K562 (cell line): ENCODE data around the gene FANCD2. TPM values are rescaled to one million over a fixed set of nuclear protein-coding genes. Genes with fewer than 3 reads are reported as not detected.
"Not testable (repeated sequence)": the region's sequence is repeated elsewhere in the genome, so short reads cannot be mapped to it uniquely, and the experiment has no call there.

ENCODE experiments used
- ATAC-seq: fragments of 200-7000 bp; cut with Tn5 transposase; 3 replicates; pipeline ENCODE4 v1.9.1; 2020; ENCODE audit warnings: moderate library complexity
- BruUV-seq: library from RNA; stranded (reverse); fragments of 400-500 nt; replicated peaks from 2 replicates; lab custom pipeline; 2021; lab: Mats Ljungman, UMichigan
- CTCF ChIA-PET: fragments of 300-600 bp; formaldehyde crosslinking; extraction: SDS; loops from one replicate; lab custom pipeline; 2021; ENCODE audit warnings: low intra/inter-chr PET ratio; lab: Yijun Ruan, JAX
- POLR2A ChIA-PET: fragments of 300-600, 350-650 bp; sonication (Branson Sonifier 250); formaldehyde crosslinking; extraction: SDS; loops from one replicate; lab custom pipeline; 2021; ENCODE audit warnings: antibody characterized with exemption, inconsistent platforms; lab: Yijun Ruan, JAX
- DNase-seq, 4 experiments: peaks; one replicate each; pipeline versions ENCODE4 v3.0.0 to v3.0.0-alpha.2; 2011 to 2018; ENCODE audit warnings: low spot score in 3 of 4, mixed read lengths in 3 of 4; ENCODE audit errors: extremely low read depth in 1 of 4
- FAIRE-seq: peaks from 2 replicates; lab custom pipeline; 2011; peaks lifted over from hg19 to GRCh38; lab: Jason Lieb, UNC
- H2AFZ ChIP-seq: 2 replicates; pipeline ENCODE4 v1.6.0; 2011; ENCODE audit warnings: low read depth, low read length, control low read depth, inconsistent platforms
- H3K27ac ChIP-seq: fragments of 200-600 bp; 3 replicates; pipeline ENCODE4 v1.8.0; 2011; ENCODE audit warnings: low read depth, mild to moderate bottlenecking, control low read depth, inconsistent platforms, low read length, moderate library complexity, mixed read lengths; ENCODE audit errors: extremely low read depth
- H3K27me3 ChIP-seq, 2 experiments: fragments of 300-600 bp in 1 of 2; 2 replicates in 1 of 2; 3 replicates in 1 of 2; pipeline versions ENCODE4 v1.6.0 to v1.8.0; 2011; ENCODE audit warnings: inconsistent platforms in 2 of 2, low read length in 2 of 2, mild to moderate bottlenecking in 1 of 2, mixed read lengths in 1 of 2, moderate library complexity in 1 of 2; ENCODE audit not compliant: control insufficient read depth in 2 of 2, insufficient read depth in 2 of 2
- H3K36me3 ChIP-seq: fragments of 300-600 bp; 3 replicates; pipeline ENCODE4 v1.8.0; 2011; ENCODE audit warnings: mild to moderate bottlenecking, low read length, inconsistent platforms; ENCODE audit not compliant: control insufficient read depth, insufficient read depth
- H3K4me1 ChIP-seq, 2 experiments: fragments of 200-600 bp in 1 of 2; replicated peaks in 1 of 2; 2 replicates in 1 of 2; 3 replicates in 1 of 2; pipeline versions ENCODE4 v1.5.1 to v1.8.0; 2011; ENCODE audit warnings: inconsistent platforms in 2 of 2, low read length in 2 of 2, mild to moderate bottlenecking in 1 of 2, mixed read lengths in 1 of 2, moderate library complexity in 1 of 2; ENCODE audit not compliant: control insufficient read depth in 2 of 2, insufficient read depth in 2 of 2
- H3K4me2 ChIP-seq: 2 replicates; pipeline ENCODE4 v1.6.1; 2011; ENCODE audit warnings: low read length, control low read depth, inconsistent platforms, mixed read lengths; ENCODE audit not compliant: insufficient read depth
- H3K4me3 ChIP-seq: fragments of 200-600 bp; sonication (generic), shearing (Covaris generic); 2 replicates; pipeline ENCODE4 v1.5.1; 2016; ENCODE audit warnings: control low read depth, inconsistent platforms
- H3K79me2 ChIP-seq: fragments of 200-600 bp; 3 replicates; pipeline ENCODE4 v1.8.0; 2011; ENCODE audit warnings: low read length, inconsistent platforms; ENCODE audit not compliant: control insufficient read depth, insufficient read depth
- H3K9ac ChIP-seq, 2 experiments: 2 replicates each; pipeline versions ENCODE4 v1.6.0 to v1.6.1; 2011; ENCODE audit warnings: low read depth in 2 of 2, low read length in 2 of 2, control low read depth in 1 of 2, inconsistent platforms in 1 of 2, mild to moderate bottlenecking in 1 of 2, mixed read lengths in 1 of 2; ENCODE audit not compliant: insufficient read depth in 1 of 2
- H3K9me1 ChIP-seq: one replicate; pipeline ENCODE4 v1.6.0; 2011; ENCODE audit warnings: inconsistent platforms, mild to moderate bottlenecking, low read length, moderate library complexity; ENCODE audit not compliant: control insufficient read depth, insufficient read depth
- H3K9me3 ChIP-seq: replicated peaks from 2 replicates; pipeline ENCODE4 v1.5.1; 2011; ENCODE audit warnings: low read depth, low read length, inconsistent platforms; ENCODE audit not compliant: control insufficient read depth, insufficient read depth
- H4K20me1 ChIP-seq: replicated peaks from 2 replicates; pipeline ENCODE4 v1.6.1; 2011; ENCODE audit warnings: low read length, inconsistent platforms, mixed read lengths; ENCODE audit not compliant: control insufficient read depth, insufficient read depth
- DIDO1 ChIP-seq: fragments of 450-650 bp; IDR thresholded peaks from 2 replicates; pipeline ENCODE4 v1.6.1; 2016; ENCODE audit warnings: low read depth, missing biosample characterization, missing genetic modification characterization
- EP300 ChIP-seq: IDR thresholded peaks from 2 replicates; pipeline ENCODE4 v1.6.1; 2012; ENCODE audit warnings: low read length, improper control_type of control experiment
- MCM7 ChIP-seq, 2 experiments: fragments of 450-650 bp; IDR thresholded peaks; 2 replicates each; pipeline ENCODE4 v1.6.1; 2016 to 2018
- RB1 ChIP-seq: fragments of 450-650 bp; IDR thresholded peaks from 2 replicates; pipeline ENCODE4 v1.6.1; 2017; ENCODE audit warnings: low read depth, mild to moderate bottlenecking
- ZBTB43 ChIP-seq: sonication (generic); formaldehyde crosslinking; IDR thresholded peaks from 2 replicates; pipeline ENCODE4 v1.8.0; 2023; ENCODE audit warnings: mild to moderate bottlenecking, missing genetic modification reagents
- ZMIZ1 ChIP-seq, 2 experiments: fragments of 150-350 bp in 1 of 2; IDR thresholded peaks; 2 replicates each; pipeline ENCODE4 v1.6.1; 2012 to 2016; ENCODE audit warnings: low read depth in 2 of 2, low read length in 2 of 2, mild to moderate bottlenecking in 1 of 2, moderate library complexity in 1 of 2
- ZNF146 ChIP-seq: IDR thresholded peaks from one replicate; pipeline ENCODE4 v1.6.1; 2018; ENCODE audit warnings: missing compliant biosample characterization; ENCODE audit not compliant: unreplicated experiment
- WGBS: fragments of 100-300 bp; shearing (Covaris generic); methylation state at CpG from one replicate; pipeline ENCODE4 v1.1.6; 2016; ENCODE audit warnings: low coverage, mixed read lengths; ENCODE audit not compliant: insufficient coverage; ENCODE audit errors: missing lambda C conversion rate; 5-methylcytosine and 5-hydroxymethylcytosine counted together
- in situ Hi-C: fragments of 300-500 bp; cut with MboI; formaldehyde crosslinking; loops from 4 replicates; pipeline ENCODE4 v1.15.0; 2018; ENCODE audit warnings: inconsistent platforms, mixed read lengths
- intact Hi-C: fragments of 100-400 bp; cut with micrococcal nuclease; formaldehyde crosslinking; loops from 2 replicates; pipeline ENCODE4 v1.14.2; 2022
- polyA plus RNA-seq, 8 experiments: library from polyadenylated mRNA; depleted of rRNA in 4 of 8; stranded (reverse) in 5 of 8; unstranded in 3 of 8; fragments of >200 nt; fragmentation: Nextera tagmentation in 2 of 8; fragmentation: Illumina TruSeq in 1 of 8; extraction: Ambion mirVana in 2 of 8; extraction: Trizol in 1 of 8; gene quantifications; 2 replicates each; pipeline versions ENCODE4 v1.2.1 to v1.2.3, GENCODE V29; 2011 to 2014; ENCODE audit warnings: inconsistent platforms in 1 of 8, missing spikeins in 1 of 8
- total RNA-seq, 7 experiments: library from RNA; depleted of rRNA in 6 of 7; stranded (reverse); fragments of >200 nt in 6 of 7; fragmentation: Illumina TruSeq in 2 of 7; extraction: Trizol in 2 of 7; gene quantifications; 2 replicates each; pipeline versions ENCODE4 v1.2.1 to v1.2.3, GENCODE V29; 2011 to 2021; ENCODE audit warnings: low replicate concordance in 1 of 7

The FANCD2 gene
- total and polyA plus RNA-seq, 9 of the 15 experiments (the other 6 are each of a cell fraction or from before 2014, with no cell fraction given), result 59.4 to 137 (median 96.1) TPM

- TF ChIP-seq DIDO1 (tag) (no peak), MCM7 (IDR thresholded peaks at IDR 0.05) (no peak), ZMIZ1 (IDR thresholded peaks at IDR 0.05; ENCODE audit: low read depth in 2 of 2, low read length in 2 of 2) (no peak), ZBTB43 (CRISPR knock-in tag) (no peak), ZNF146 (no peak), RB1 (no peak), EP300 (no peak)
- TF ChIP-seq, all 486 proteins: peak for 0
Measured at GRCh38 chr3:10090179-10090578, 63.9 kb downstream of the FANCD2 start (continued).

GRCh38 chr3:10090774-10091173 lies 64.5 kb downstream of the FANCD2 start:
- H3K4me2 ChIP-seq, H4K20me1 ChIP-seq, CTCF ChIA-PET, DNase-seq, BruUV-seq, H3K4me3 ChIP-seq, H3K9ac ChIP-seq, intact Hi-C loops, in situ Hi-C loops, H3K9me3 ChIP-seq, H3K79me2 ChIP-seq, H3K4me1 ChIP-seq, H3K27me3 ChIP-seq, H2AFZ ChIP-seq, H3K9me1 ChIP-seq, H3K27ac ChIP-seq, ATAC-seq, FAIRE-seq: not testable (repeated sequence)
- POLR2A ChIA-PET, result interaction anchor here (1.0 to 1.4 kb wide), 2 partner anchors 13 to 171 kb away, joined by 3 read pairs; no protein-coding TSS in a partner anchor
- peaks cover 84% of the 10 kb centered on the region for H3K36me3 ChIP-seq
- WGBS, result no CpG with 5 or more reads among the region's 1 CpG

GRCh38 chr3:10091387-10091786 lies 65.2 kb downstream of the FANCD2 start:
- H3K9me1 ChIP-seq, H3K27me3 ChIP-seq, intact Hi-C loops, ATAC-seq, H3K27ac ChIP-seq, H3K4me2 ChIP-seq, BruUV-seq, DNase-seq, H3K9ac ChIP-seq, CTCF ChIA-PET, in situ Hi-C loops, H3K4me3 ChIP-seq, H4K20me1 ChIP-seq, H2AFZ ChIP-seq, FAIRE-seq, H3K4me1 ChIP-seq, H3K9me3 ChIP-seq, H3K79me2 ChIP-seq: not testable (repeated sequence)
- WGBS, result 83% methylated on average over 1 of the region's 2 CpGs
- POLR2A ChIA-PET, result interaction anchor here (1.4 kb wide), 1 partner anchor 171 kb away, joined by 3 read pairs; no protein-coding TSS in a partner anchor
- H3K36me3 ChIP-seq, result peaks cover 83% of the 10 kb centered on the region
